ENCODE results near the gene IER5L. TPM values are rescaled to one million over a fixed set of nuclear protein-coding genes. Genes with fewer than 3 reads are reported as not detected.

The IER5L gene
- total and polyA plus RNA-seq, 9 of the 15 experiments (the other 6 are each of a cell fraction or from before 2014, with no cell fraction given): 0.14 to 11.9 (median 0.52) TPM

GRCh38 chr9:129166623-129167557 is 11.2 kb downstream of the IER5L start (continued):
- TF ChIP-seq STAT5A (IDR thresholded peaks at IDR 0.05; ENCODE audit: borderline replicate concordance, low read length): no peak
- TF ChIP-seq HCFC1 (IDR thresholded peaks at IDR 0.05; ENCODE audit: low read depth, low read length): no peak
- TF ChIP-seq HMBOX1 (IDR thresholded peaks at IDR 0.05): peak; percentile 29; the same call in 1 of the 2 replicates
- 0 out of 2 replicates have a peak, but pooled peaks have one; percentile 35 for TF ChIP-seq POLR2G (IDR thresholded peaks at IDR 0.05; ENCODE audit: low read depth, low read length)
- TF ChIP-seq SPI1 (IDR thresholded peaks at IDR 0.05; ENCODE audit: borderline replicate concordance, low read depth, low read length): peak; percentile 73; the same call in 1 of the 2 replicates
- no peak for TF ChIP-seq TAF9B (IDR thresholded peaks at IDR 0.05; ENCODE audit: partially characterized antibody)
- TF ChIP-seq ZBTB34 (CRISPR knock-in tag; IDR thresholded peaks at IDR 0.05): no peak
- no peak for TF ChIP-seq THAP12 (CRISPR knock-in tag; IDR thresholded peaks at IDR 0.05)
- no peak for TF ChIP-seq HOXB6 (CRISPR knock-in tag; IDR thresholded peaks at IDR 0.05; ENCODE audit: borderline replicate concordance)
- TF ChIP-seq ATF1 (CRISPR knock-in tag; IDR thresholded peaks at IDR 0.05): no peak
- no peak for TF ChIP-seq ATF1 (tag; IDR thresholded peaks at IDR 0.05)
- TF ChIP-seq TAF7 (tag; IDR thresholded peaks at IDR 0.05): no peak
- 0 out of 2 replicates have a peak, but pooled peaks have one; percentile 35 for TF ChIP-seq FOXP1 (CRISPR knock-in tag; IDR thresholded peaks at IDR 0.05)
- TF ChIP-seq CCAR2 (IDR thresholded peaks at IDR 0.05; ENCODE audit: low read depth, low read length): no peak
- no peak for TF ChIP-seq CTCF (IDR thresholded peaks at IDR 0.05 in 2 of 3, conservative IDR thresholded peaks at IDR 0.05 in 1 of 3; ENCODE audit: insufficient read depth in 2 of 3, low read depth in 1 of 3, low read length in 3 of 3)
- TF ChIP-seq SRSF7 (optimal IDR thresholded peaks at IDR 0.05; ENCODE audit: low read depth, low read length): no peak
- TF ChIP-seq ZNF77 (CRISPR knock-in tag; IDR thresholded peaks at IDR 0.05): no peak
- TF ChIP-seq BRD9 (IDR thresholded peaks at IDR 0.05; ENCODE audit: low read depth, partially characterized antibody): no peak
- TF ChIP-seq KDM5B (IDR thresholded peaks at IDR 0.05; ENCODE audit: insufficient replicate concordance, low read depth, low read length): peak; percentile 35
- TF ChIP-seq GABPA (tag; conservative IDR thresholded peaks at IDR 0.05; ENCODE audit: low read depth): peak; percentile 47; the same call in 1 of the 2 replicates
- TF ChIP-seq THAP7 (CRISPR knock-in tag; IDR thresholded peaks at IDR 0.05): no peak

Measured in K562 (cell line).